Trophoblast cell (in vitro differentiated cells and primary cell): ENCODE measurements around the gene ELOA2.
A peak's percentile ranks its signal among the peaks of the same experiment; 100 is the strongest.

Experiments
- DNase-seq, 2 donors: peaks; one replicate each; pipeline ENCODE4 v3.0.0-alpha.2; 2016
- H2AFZ ChIP-seq: 2 replicates; pipeline ENCODE4 v1.6.1; 2013; ENCODE audit warnings: low read length, moderate library complexity, mild to moderate bottlenecking; ENCODE audit not compliant: insufficient read depth, poor library complexity
- H2AK5ac ChIP-seq: 2 replicates; pipeline ENCODE4 v1.6.1; 2013; ENCODE audit warnings: mild to moderate bottlenecking, low read length
- H2BK120ac ChIP-seq: 2 replicates; pipeline ENCODE4 v1.6.1; 2013; ENCODE audit warnings: low read length, mild to moderate bottlenecking, moderate library complexity; ENCODE audit not compliant: insufficient read depth, poor library complexity
- H2BK12ac ChIP-seq: 2 replicates; pipeline ENCODE4 v1.6.1; 2013; ENCODE audit warnings: mild to moderate bottlenecking, low read length, moderate library complexity
- H2BK5ac ChIP-seq: 2 replicates; pipeline ENCODE4 v1.6.1; 2013; ENCODE audit warnings: low read length, low read depth, moderate library complexity, mild to moderate bottlenecking; ENCODE audit not compliant: poor library complexity
- H3K14ac ChIP-seq: 2 replicates; pipeline ENCODE4 v1.6.1; 2013; ENCODE audit warnings: mild to moderate bottlenecking, low read length
- H3K18ac ChIP-seq: 2 replicates; pipeline ENCODE4 v1.6.1; 2013; ENCODE audit warnings: mild to moderate bottlenecking, low read length
- H3K23ac ChIP-seq: 2 replicates; pipeline ENCODE4 v1.6.1; 2013; ENCODE audit warnings: low read length
- H3K27ac ChIP-seq: 2 replicates; pipeline ENCODE4 v1.5.1; 2013; ENCODE audit warnings: low read depth, mild to moderate bottlenecking, inconsistent platforms, low read length, moderate library complexity
- H3K27me3 ChIP-seq: 2 replicates; pipeline ENCODE4 v1.6.1; 2013; ENCODE audit warnings: inconsistent platforms, mild to moderate bottlenecking, low read length, moderate library complexity; ENCODE audit not compliant: insufficient read depth
- H3K36me3 ChIP-seq, 2 experiments: 1 replicate in 1 of 2; 2 replicates in 1 of 2; pipeline ENCODE4 v1.6.1; 2013; ENCODE audit warnings: low read length in 2 of 2, mild to moderate bottlenecking in 2 of 2, moderate library complexity in 1 of 2; ENCODE audit not compliant: insufficient read depth in 2 of 2, control insufficient read depth in 1 of 2
- H3K4ac ChIP-seq: 2 replicates; pipeline ENCODE4 v1.6.1; 2013; ENCODE audit warnings: low read depth, mild to moderate bottlenecking, low read length, moderate library complexity
- H3K4me1 ChIP-seq, 2 experiments: 1 replicate in 1 of 2; 2 replicates in 1 of 2; pipeline ENCODE4 v1.6.1; 2013; ENCODE audit warnings: low read length in 2 of 2, mild to moderate bottlenecking in 2 of 2, moderate library complexity in 1 of 2; ENCODE audit not compliant: insufficient read depth in 2 of 2, control insufficient read depth in 1 of 2
- H3K4me2 ChIP-seq: 2 replicates; pipeline ENCODE4 v1.6.1; 2013; ENCODE audit warnings: inconsistent platforms, mild to moderate bottlenecking, low read length, moderate library complexity
- H3K4me3 ChIP-seq: 2 replicates; pipeline ENCODE4 v1.5.1; 2013; ENCODE audit warnings: mild to moderate bottlenecking, low read depth, low read length, inconsistent platforms
- H3K79me1 ChIP-seq: one replicate; pipeline ENCODE4 v1.6.1; 2013; ENCODE audit warnings: low read length
- H3K79me2 ChIP-seq: 2 replicates; pipeline ENCODE4 v1.6.1; 2013; ENCODE audit warnings: low read length, mild to moderate bottlenecking; ENCODE audit not compliant: control insufficient read depth, insufficient read depth, poor library complexity
- H3K9ac ChIP-seq: 2 replicates; pipeline ENCODE4 v1.6.1; 2013; ENCODE audit warnings: mild to moderate bottlenecking, low read length
- H3K9me3 ChIP-seq: 2 replicates; pipeline ENCODE4 v1.6.1; 2013; ENCODE audit warnings: low read depth, mild to moderate bottlenecking, control low read depth, inconsistent platforms, low read length; ENCODE audit not compliant: insufficient read depth
- H4K12ac ChIP-seq: 2 replicates; pipeline ENCODE4 v1.6.1; 2013; ENCODE audit warnings: low read depth, mild to moderate bottlenecking, low read length, moderate library complexity
- H4K8ac ChIP-seq: 2 replicates; pipeline ENCODE4 v1.6.1; 2013; ENCODE audit warnings: low read depth, mild to moderate bottlenecking, low read length, moderate library complexity
- H4K91ac ChIP-seq: one replicate; pipeline ENCODE4 v1.6.1; 2013; ENCODE audit warnings: low read depth, mild to moderate bottlenecking, low read length, moderate library complexity
- WGBS: extraction: QIAGEN DNeasy Blood & Tissue Kit; methylation state at CpG from one replicate; pipeline ENCODE4 v1.1.7; 2013; ENCODE audit warnings: missing lambda C conversion rate; ENCODE audit not compliant: insufficient read length, insufficient coverage; ENCODE audit errors: extremely low coverage; 5-methylcytosine and 5-hydroxymethylcytosine counted together

ELOA2 gene

DNA sequence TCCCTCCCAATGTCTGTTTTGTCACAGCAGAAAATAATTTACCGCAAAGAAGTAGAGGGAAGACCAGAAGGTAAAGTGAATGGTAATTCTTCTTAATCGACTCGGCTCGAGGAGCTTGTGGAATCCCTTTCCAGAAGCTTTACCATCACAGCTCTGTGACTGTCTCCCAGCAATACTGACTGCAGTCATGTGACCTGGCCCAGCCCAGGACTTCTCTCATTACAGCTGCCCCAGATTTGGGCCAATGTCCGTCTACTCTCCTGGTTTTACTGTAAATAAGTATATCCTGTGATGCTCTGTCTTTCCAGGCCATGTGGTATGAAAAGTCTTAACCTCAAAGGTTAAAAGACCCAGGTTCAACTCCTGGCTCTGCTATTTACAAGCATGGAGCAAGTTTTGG lies 18.9 kb upstream of the ELOA2 start:
- H3K4me2 ChIP-seq, result no peak overlapping the region

DNA sequence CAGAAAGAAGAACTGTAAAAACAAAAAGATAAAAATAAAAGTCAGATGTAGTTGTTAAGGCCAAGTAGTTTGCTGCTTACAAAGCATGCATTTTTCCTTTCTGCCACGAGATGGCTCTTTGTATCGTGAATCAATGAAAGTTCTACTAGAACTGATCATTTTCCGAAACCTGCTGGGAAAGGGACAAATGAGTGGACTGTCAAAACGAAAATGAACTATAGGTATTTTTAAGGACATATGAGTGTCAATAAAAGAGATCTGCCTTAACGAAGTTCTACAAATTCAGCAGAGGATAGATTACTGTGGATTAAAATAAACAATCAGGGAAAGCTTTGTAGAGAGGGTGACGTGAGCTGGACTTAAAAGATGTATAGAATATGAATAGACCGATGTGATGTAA lies 15.0 kb upstream of the ELOA2 start:
- Histone ChIP-seq H3K36me3 (no peaks in the 10 kb centered on the region), H3K9me3 (no peaks in the 10 kb centered on the region), H2BK5ac (no peak overlapping the region), H3K27me3 (no peaks in the 10 kb centered on the region), H4K8ac (no peak overlapping the region), H3K18ac (no peak overlapping the region), H3K9ac (no peak overlapping the region), H3K4me1 (no peaks in the 10 kb centered on the region), H4K12ac (no peak overlapping the region), H3K27ac (no peak overlapping the region), H3K4ac (no peak overlapping the region), H2AK5ac (no peak overlapping the region), H4K91ac (no peak overlapping the region), H2BK120ac (no peak overlapping the region), H3K4me2 (no peak overlapping the region), H2BK12ac (no peak overlapping the region), H2AFZ (no peak overlapping the region), H3K23ac (no peak overlapping the region), H3K79me1 (no peaks in the 10 kb centered on the region), H3K4me3 (no peak overlapping the region), H3K14ac (no peak overlapping the region), H3K79me2 (no peaks in the 10 kb centered on the region)
- DNase-seq, result peak; percentile 4 to 70
- WGBS, result no CpG with 5 or more reads among the region's 7 CpGs

More for the DNA sequence above, 18.9 kb upstream of the ELOA2 start:
- Histone ChIP-seq H2AK5ac (no peak overlapping the region), H2AFZ (no peak overlapping the region), H4K8ac (no peak overlapping the region), H4K91ac (no peak overlapping the region), H3K27me3 (no peaks in the 10 kb centered on the region), H3K4ac (no peak overlapping the region), H3K4me3 (no peak overlapping the region), H4K12ac (no peak overlapping the region), H3K9ac (no peak overlapping the region), H3K18ac (no peak overlapping the region), H2BK12ac (no peak overlapping the region), H3K36me3 (no peaks in the 10 kb centered on the region), H3K79me1 (no peaks in the 10 kb centered on the region), H3K9me3 (no peaks in the 10 kb centered on the region), H3K27ac (no peak overlapping the region), H2BK120ac (no peak overlapping the region), H3K4me1 (no peaks in the 10 kb centered on the region), H3K23ac (no peak overlapping the region), H3K79me2 (no peaks in the 10 kb centered on the region), H2BK5ac (no peak overlapping the region), H3K14ac (no peak overlapping the region)
- DNase-seq, result no peak
- WGBS, result no CpG with 5 or more reads among the region's 5 CpGs

DNA sequence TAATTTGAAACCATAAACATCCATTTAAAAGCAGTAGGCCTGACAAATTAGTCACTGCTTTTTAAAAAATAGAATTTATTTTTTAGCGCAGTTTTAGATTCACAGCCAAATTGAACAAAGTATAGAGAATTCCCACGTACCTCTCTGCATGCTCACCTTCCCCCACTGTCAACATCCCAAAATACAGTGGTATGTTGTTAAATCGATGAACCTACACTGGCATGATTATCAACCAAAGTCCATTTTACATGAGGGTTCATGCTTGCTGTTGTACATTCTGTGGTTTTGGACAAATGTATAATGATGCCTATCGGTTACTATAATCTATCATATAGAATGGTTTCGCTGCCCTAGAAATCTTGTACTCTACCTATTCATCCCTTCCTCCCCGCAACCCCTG lies 5.6 kb upstream of the ELOA2 start:
- no peak overlapping the region for H3K18ac ChIP-seq
- H3K27ac ChIP-seq, result no peak overlapping the region
- H3K9ac ChIP-seq, result no peak overlapping the region
- no peak overlapping the region for H4K12ac ChIP-seq
- H3K36me3 ChIP-seq, result no peaks in the 10 kb centered on the region
- H3K4ac ChIP-seq, result no peak overlapping the region
- H3K79me1 ChIP-seq, result no peaks in the 10 kb centered on the region
- H2AFZ ChIP-seq, result no peak overlapping the region
- no CpG with 5 or more reads among the region's 6 CpGs for WGBS
- no peak overlapping the region for H3K4me3 ChIP-seq
- no peak overlapping the region for H3K14ac ChIP-seq
- H3K4me2 ChIP-seq, result no peak overlapping the region
- no peak overlapping the region for H4K91ac ChIP-seq
- no peaks in the 10 kb centered on the region for H3K4me1 ChIP-seq
- no peaks in the 10 kb centered on the region for H3K79me2 ChIP-seq
- H4K8ac ChIP-seq, result no peak overlapping the region
- DNase-seq, result no peak
- H2BK12ac ChIP-seq, result no peak overlapping the region
- no peak overlapping the region for H2AK5ac ChIP-seq
- H2BK5ac ChIP-seq, result no peak overlapping the region
- H3K27me3 ChIP-seq, result no peaks in the 10 kb centered on the region
- no peak overlapping the region for H2BK120ac ChIP-seq
- H3K23ac ChIP-seq, result no peak overlapping the region
- H3K9me3 ChIP-seq, result no peaks in the 10 kb centered on the region

DNA sequence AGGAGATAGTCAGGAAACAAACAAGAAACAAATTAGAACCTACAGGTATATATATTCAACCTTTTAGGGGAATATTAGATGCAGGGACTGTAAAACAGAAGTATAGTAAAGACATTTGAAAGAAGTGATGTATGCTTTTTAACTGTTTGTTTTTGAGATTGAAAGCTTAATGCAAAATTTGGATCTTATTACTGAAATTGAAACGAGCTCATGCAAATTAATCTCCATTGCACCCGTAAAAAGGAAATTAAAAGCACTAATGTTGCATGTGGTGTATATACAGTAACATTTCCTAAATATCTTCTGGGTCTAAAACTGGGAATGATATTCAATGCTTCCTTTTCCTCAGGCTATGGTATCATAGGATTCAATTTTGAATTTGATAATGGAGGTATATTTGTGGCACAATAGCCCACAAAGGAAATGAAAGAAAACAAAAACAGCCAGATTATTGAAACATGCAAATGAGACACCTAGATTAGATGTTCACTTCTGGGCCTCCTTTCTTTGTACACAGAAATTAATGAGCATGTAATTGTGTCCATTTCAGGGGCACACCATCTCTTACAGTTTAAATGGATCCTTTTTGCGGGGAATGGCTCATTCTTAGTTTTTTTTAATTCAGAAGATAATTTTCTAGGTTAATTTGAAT lies 1.6 kb upstream of the ELOA2 start:
- DNase-seq, result no peak
- Histone ChIP-seq H3K79me1 (no peaks in the 10 kb centered on the region), H3K4me1 (no peaks in the 10 kb centered on the region), H2BK120ac (no peak overlapping the region), H4K8ac (no peak overlapping the region), H3K9me3 (no peaks in the 10 kb centered on the region), H4K12ac (no peak overlapping the region), H3K18ac (no peak overlapping the region), H2BK12ac (no peak overlapping the region), H3K4me2 (no peak overlapping the region), H3K27me3 (no peaks in the 10 kb centered on the region), H2AFZ (no peak overlapping the region), H4K91ac (no peak overlapping the region), H3K79me2 (no peaks in the 10 kb centered on the region), H3K23ac (no peak overlapping the region), H3K9ac (no peak overlapping the region), H2AK5ac (no peak overlapping the region), H3K4me3 (no peak overlapping the region), H3K4ac (no peak overlapping the region), H3K36me3 (no peaks in the 10 kb centered on the region), H2BK5ac (no peak overlapping the region), H3K27ac (no peak overlapping the region), H3K14ac (no peak overlapping the region)
- no CpG with 5 or more reads among the region's 3 CpGs for WGBS
